ENCODE results near the gene S1PR1. TPM values are rescaled to one million over a fixed set of nuclear protein-coding genes. Genes with fewer than 3 reads are reported as not detected.
A peak's percentile ranks its signal among the peaks of the same experiment; 100 is the strongest.
"Not testable (repeated sequence)": the region's sequence is repeated elsewhere in the genome, so short reads cannot be mapped to it uniquely, and the experiment has no call there.

The S1PR1 gene
- total RNA-seq, 1 donor from 2014 or later: 222 TPM

- DNase-seq (ENCODE audit: low read depth, low spot score): no peak
Measured at GRCh38 chr1:101219924-101220870, 16.6 kb upstream of the S1PR1 start.

DNA sequence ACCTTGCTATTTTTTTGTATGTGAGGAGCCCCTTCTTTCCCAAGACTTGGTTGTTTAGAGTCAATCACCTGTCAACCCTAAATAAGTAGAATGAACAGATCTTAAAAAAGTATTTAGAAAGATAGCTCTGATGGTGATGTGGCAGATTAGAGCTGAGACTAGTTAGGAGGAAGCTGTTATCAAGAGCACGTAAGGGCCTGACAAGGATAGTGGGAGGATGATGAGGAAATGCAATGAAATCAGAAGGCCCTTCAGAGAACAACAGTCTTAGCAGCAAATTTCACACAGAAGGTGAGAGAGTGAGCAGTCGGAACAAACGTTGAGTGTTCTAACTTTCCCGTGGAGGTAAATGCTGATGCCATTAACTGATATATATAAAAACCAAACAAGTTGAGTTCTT, 15.9 kb upstream of the S1PR1 start:
- no peak for DNase-seq (ENCODE audit: low read depth, low spot score)

GRCh38 chr1:101221945-101222429, 14.8 kb upstream of the S1PR1 start:
- no peak for DNase-seq (ENCODE audit: low read depth, low spot score)

GRCh38 chr1:101227837-101228236, 9.0 kb upstream of the S1PR1 start:
- no peak for DNase-seq (ENCODE audit: low read depth, low spot score)

DNA sequence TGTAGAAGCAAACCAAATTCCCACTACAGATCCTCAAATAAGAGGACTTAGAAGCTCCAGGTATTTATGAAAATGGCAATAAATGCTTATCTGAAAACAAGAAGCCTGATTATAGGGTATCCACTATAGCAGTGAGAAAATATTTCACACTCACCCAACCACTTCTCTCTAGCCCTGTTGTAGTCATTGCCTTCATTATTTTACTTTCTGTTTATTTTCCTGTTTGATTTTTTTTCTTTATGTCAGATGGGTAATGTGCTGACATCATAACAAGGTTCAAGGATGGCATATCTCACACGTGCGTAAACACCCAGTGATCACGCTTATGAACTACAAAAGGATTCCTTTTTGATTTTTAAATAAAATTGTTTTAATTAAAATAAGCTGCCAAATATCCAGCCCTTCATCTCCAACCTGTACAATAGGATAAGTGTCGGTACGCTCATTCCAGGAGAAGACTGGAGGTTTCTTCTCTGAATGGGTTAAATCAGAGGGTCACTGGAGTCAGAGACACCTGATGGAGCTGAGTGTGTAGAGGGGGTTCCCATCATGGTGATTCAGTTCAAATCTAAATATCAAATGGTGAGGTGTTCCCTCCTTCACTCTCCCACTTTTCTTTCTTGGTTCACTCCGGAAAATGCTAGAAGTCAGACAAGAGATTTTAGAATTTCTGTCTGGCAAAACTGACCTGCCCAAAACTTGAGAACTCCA, 8.2 kb upstream of the S1PR1 start:
- DNase-seq (ENCODE audit: low read depth, low spot score): no peak

GRCh38 chr1:101232182-101232581, 4.6 kb upstream of the S1PR1 start:
- DNase-seq (ENCODE audit: low read depth, low spot score): not testable (repeated sequence)

GRCh38 chr1:101233495-101233894, 3.3 kb upstream of the S1PR1 start:
- DNase-seq (ENCODE audit: low read depth, low spot score): no peak

DNA sequence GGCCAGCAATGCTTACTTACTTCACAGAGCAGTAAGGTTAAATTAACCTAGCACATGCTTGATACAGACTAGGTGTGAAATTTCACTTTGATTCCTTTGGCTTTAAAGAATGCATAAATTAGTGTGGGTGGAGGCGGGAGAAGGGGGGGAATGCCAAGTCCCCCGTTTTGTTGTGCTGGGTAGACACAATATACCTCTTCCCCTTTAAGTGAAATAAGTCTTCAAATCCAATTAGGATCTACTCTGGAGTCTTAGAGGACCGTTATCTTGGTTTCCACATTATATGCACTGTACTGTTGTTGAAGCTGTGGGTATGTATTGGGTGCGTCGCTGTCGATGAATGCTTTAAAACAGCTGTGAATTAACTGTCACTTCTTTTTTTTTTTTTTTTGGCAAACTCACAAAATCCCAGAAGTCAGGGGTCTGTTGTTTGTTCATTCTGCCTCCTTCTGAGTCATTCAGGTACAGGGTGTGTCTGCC, 1.6 kb upstream of the S1PR1 start:
- DNase-seq (ENCODE audit: low read depth, low spot score): no peak

- DNase-seq (ENCODE audit: low read depth, low spot score): no peak
Measured at GRCh38 chr1:101235696-101236515, 913 bp upstream of the S1PR1 start.

DNA sequence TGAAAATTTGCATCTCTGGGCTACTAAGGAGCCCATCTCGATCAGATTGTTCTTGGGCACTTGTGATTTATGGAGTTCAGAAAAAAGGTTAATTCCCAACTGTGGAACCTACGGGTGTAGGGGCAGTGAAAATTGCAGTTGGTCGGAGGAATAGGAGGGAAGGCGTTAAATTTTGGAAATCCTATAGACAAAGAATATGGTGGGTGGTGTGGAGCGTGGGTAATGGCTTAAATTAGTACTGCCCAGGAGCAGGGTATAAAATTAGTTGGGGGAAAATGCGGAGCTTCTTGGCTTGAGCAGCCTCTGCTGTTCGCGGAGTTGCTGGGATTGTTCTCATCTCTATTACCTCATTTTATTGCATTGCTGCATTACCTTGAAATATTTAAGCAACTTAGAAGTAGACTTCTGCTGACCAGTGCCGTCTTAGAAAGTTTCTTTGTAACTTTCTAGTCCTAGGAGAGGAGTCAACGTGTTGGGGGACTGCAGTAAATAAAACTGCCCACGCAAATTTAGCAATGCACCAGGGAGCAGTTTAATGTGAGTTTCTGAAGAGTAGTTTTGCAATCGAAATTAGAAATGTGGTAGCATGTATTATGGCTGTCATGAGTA, 514 bp downstream of the S1PR1 start:
- no peak for DNase-seq (ENCODE audit: low read depth, low spot score)

GRCh38 chr1:101238031-101238628, 1.3 kb downstream of the S1PR1 start:
- no peak for DNase-seq (ENCODE audit: low read depth, low spot score)

DNA sequence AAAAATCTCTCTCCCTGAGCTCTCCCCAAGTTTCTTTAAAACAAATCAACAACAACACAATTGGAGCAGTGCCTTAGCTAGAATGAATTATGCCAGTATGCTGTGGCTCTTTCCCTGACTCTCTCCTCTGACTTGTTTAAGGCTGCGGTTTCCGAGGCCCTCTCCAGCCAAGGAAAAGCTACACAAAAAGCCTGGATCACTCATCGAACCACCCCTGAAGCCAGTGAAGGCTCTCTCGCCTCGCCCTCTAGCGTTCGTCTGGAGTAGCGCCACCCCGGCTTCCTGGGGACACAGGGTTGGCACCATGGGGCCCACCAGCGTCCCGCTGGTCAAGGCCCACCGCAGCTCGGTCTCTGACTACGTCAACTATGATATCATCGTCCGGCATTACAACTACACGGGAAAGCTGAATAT, 1.9 kb downstream of the S1PR1 start:
- DNase-seq (ENCODE audit: low read depth, low spot score): peak; percentile 83

DNA sequence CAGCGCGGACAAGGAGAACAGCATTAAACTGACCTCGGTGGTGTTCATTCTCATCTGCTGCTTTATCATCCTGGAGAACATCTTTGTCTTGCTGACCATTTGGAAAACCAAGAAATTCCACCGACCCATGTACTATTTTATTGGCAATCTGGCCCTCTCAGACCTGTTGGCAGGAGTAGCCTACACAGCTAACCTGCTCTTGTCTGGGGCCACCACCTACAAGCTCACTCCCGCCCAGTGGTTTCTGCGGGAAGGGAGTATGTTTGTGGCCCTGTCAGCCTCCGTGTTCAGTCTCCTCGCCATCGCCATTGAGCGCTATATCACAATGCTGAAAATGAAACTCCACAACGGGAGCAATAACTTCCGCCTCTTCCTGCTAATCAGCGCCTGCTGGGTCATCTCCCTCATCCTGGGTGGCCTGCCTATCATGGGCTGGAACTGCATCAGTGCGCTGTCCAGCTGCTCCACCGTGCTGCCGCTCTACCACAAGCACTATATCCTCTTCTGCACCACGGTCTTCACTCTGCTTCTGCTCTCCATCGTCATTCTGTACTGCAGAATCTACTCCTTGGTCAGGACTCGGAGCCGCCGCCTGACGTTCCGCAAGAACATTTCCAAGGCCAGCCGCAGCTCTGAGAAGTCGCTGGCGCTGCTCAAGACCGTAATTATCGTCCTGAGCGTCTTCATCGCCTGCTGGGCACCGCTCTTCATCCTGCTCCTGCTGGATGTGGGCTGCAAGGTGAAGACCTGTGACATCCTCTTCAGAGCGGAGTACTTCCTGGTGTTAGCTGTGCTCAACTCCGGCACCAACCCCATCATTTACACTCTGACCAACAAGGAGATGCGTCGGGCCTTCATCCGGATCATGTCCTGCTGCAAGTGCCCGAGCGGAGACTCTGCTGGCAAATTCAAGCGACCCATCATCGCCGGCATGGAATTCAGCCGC, 2.5 kb downstream of the S1PR1 start:
- no peak for DNase-seq (ENCODE audit: low read depth, low spot score)

- no peak for DNase-seq (ENCODE audit: low read depth, low spot score)
Measured at GRCh38 chr1:101240041-101240430, 3.2 kb downstream of the S1PR1 start.

- DNase-seq (ENCODE audit: low read depth, low spot score): no peak
Measured at GRCh38 chr1:101241485-101242225, 4.8 kb downstream of the S1PR1 start.

- peak; percentile 98 for DNase-seq (ENCODE audit: low read depth, low spot score)
Measured at GRCh38 chr1:101242324-101243050, 5.7 kb downstream of the S1PR1 start.

GRCh38 chr1:101243751-101244150, 6.9 kb downstream of the S1PR1 start:
- DNase-seq (ENCODE audit: low read depth, low spot score): no peak

DNA sequence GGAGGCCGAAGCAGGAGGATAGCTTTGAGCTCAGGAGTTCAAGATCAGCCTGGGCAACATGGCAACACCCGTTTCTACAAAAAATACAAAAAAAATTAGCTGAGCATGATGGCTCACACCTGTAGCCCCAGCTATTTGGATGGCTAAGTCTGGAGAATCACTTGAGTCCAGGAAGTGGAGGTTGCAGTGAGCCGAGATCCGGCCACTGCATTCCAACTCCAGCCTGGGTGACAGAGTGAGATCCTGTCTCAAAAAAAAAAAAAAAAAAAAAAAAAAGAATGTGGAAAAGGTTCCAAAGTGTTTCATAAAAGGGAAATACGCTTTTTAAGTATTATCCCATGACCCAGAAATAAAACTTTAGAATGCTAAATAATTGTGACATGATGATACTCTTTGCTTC, 8.0 kb downstream of the S1PR1 start:
- DNase-seq (ENCODE audit: low read depth, low spot score): no peak
